PC-9 (cell line): Measurements from ENCODE around the gene GRIN2A. TPM values are rescaled to one million over a fixed set of nuclear protein-coding genes. Genes with fewer than 3 reads are reported as not detected.

Experiments used
- BruUV-seq: library from RNA; stranded (reverse); fragments of 400-500 nt; replicated peaks from 2 replicates; lab custom pipeline; 2021; lab: Mats Ljungman, UMichigan
- CTCF ChIA-PET: fragments of 300-600 bp; sonication (Branson Sonifier 250); formaldehyde crosslinking; loops from one replicate; lab custom pipeline; 2022; ENCODE audit warnings: antibody characterized with exemption; lab: Charles Lee
- POLR2A ChIA-PET: fragments of 300-600 bp; sonication (Branson Sonifier 250); formaldehyde crosslinking; loops from one replicate; lab custom pipeline; 2022; ENCODE audit warnings: antibody characterized with exemption; ENCODE audit not compliant: unreplicated experiment; lab: Charles Lee
- DNase-seq, 2 experiments: peaks; one replicate each; pipeline versions ENCODE4 v3.0.0 to v3.0.0-alpha.2; 2015 to 2022; ENCODE audit warnings: mixed read lengths in 1 of 2
- H2AFZ ChIP-seq: fragments of 200-600 bp; sonication (generic); 2 replicates; pipeline ENCODE4 v1.8.1; 2017; ENCODE audit warnings: antibody characterized with exemption
- H3F3A ChIP-seq: fragments of 200-600 bp; sonication (generic); 2 replicates; pipeline ENCODE4 v1.8.1; 2017; ENCODE audit warnings: antibody characterized with exemption, mild to moderate bottlenecking, low read depth; ENCODE audit not compliant: insufficient read depth
- H3K27ac ChIP-seq: fragments of 200-600 bp; sonication (generic); 2 replicates; pipeline ENCODE4 v1.6.1; 2016; ENCODE audit warnings: mixed run types
- H3K27me3 ChIP-seq: fragments of 200-600 bp; sonication (generic); 2 replicates; pipeline ENCODE4 v1.6.1; 2016; ENCODE audit warnings: low read depth, mixed run types; ENCODE audit not compliant: insufficient read depth
- H3K36me3 ChIP-seq: fragments of 200-600 bp; sonication (generic); 2 replicates; pipeline ENCODE4 v1.6.1; 2016; ENCODE audit warnings: low read depth, mixed run types
- H3K4me1 ChIP-seq: fragments of 200-600 bp; sonication (generic); replicated peaks from 2 replicates; pipeline ENCODE4 v1.6.1; 2016; ENCODE audit warnings: mixed run types; ENCODE audit not compliant: insufficient read depth
- H3K4me2 ChIP-seq: fragments of 200-600 bp; sonication (generic); 2 replicates; pipeline ENCODE4 v1.6.1; 2017; ENCODE audit warnings: mixed run types
- H3K4me3 ChIP-seq: fragments of 200-600 bp; sonication (generic); 2 replicates; pipeline ENCODE4 v1.6.1; 2016; ENCODE audit warnings: mixed run types
- H3K79me2 ChIP-seq: fragments of 200-600 bp; sonication (generic); 2 replicates; pipeline ENCODE4 v1.6.1; 2017; ENCODE audit warnings: low read depth, mixed run types
- H3K9me2 ChIP-seq: fragments of 200-600 bp; sonication (generic); 2 replicates; pipeline ENCODE4 v1.8.1; 2017; ENCODE audit warnings: mild to moderate bottlenecking; ENCODE audit not compliant: insufficient read depth
- H3K9me3 ChIP-seq: fragments of 200-600 bp; sonication (generic); 2 replicates; pipeline ENCODE4 v1.8.1; 2016; ENCODE audit warnings: low read depth; ENCODE audit not compliant: insufficient read depth
- H4K20me1 ChIP-seq: fragments of 200-600 bp; sonication (generic); 2 replicates; pipeline ENCODE4 v1.8.1; 2017; ENCODE audit not compliant: insufficient read depth
- CTCF ChIP-seq: fragments of 200-600 bp; sonication (generic); conservative IDR thresholded peaks from 2 replicates; pipeline ENCODE4 v1.6.1; 2017; ENCODE audit warnings: mixed run types, antibody characterized with exemption, mild to moderate bottlenecking, moderate library complexity
- EZH2 ChIP-seq: fragments of 200-600 bp; sonication (generic); IDR thresholded peaks from 2 replicates; pipeline ENCODE4 v1.8.0; 2017; ENCODE audit warnings: antibody characterized with exemption, low read depth
- intact Hi-C: fragments of 100-400 bp; cut with micrococcal nuclease; formaldehyde crosslinking; loops from one replicate; pipeline ENCODE4 v1.10.0; 2022; ENCODE audit not compliant: unreplicated experiment
- total RNA-seq: library from RNA; stranded (reverse); gene quantifications from 2 replicates; pipeline ENCODE4 v1.2.3, GENCODE V29; 2021

GRIN2A gene
- total RNA-seq, 1 experiment from 2014 or later: not detected

- Histone ChIP-seq H3K36me3 (no peaks in the 10 kb centered on the region), H3K4me2 (no peak overlapping the region), H2AFZ (no peak overlapping the region), H3K79me2 (no peaks in the 10 kb centered on the region), H3K27ac (no peak overlapping the region), H3K9me2 (no peaks in the 10 kb centered on the region), H3K9me3 (no peaks in the 10 kb centered on the region), H3K4me3 (no peak overlapping the region), H3K4me1 (no peaks in the 10 kb centered on the region), H4K20me1 (no peaks in the 10 kb centered on the region), H3F3A (no peaks in the 10 kb centered on the region), H3K27me3 (peaks cover 16% of the 10 kb centered on the region)
- DNase-seq: no peak
- ChIA-PET CTCF (no interaction called here), POLR2A (no interaction called here)
- no TSS peak for BruUV-seq
- intact Hi-C loops: no loop called here
- TF ChIP-seq EZH2: no peak
- TF ChIP-seq CTCF: no peak
Observed at GRCh38 chr16:9943121-9943520, 239.1 kb downstream of the GRIN2A start.

GRCh38 chr16:9941245-9941644, 241.0 kb downstream of the GRIN2A start:
- no peaks in the 10 kb centered on the region for H3K9me3 ChIP-seq

GRCh38 chr16:9934723-9935508, 247.3 kb downstream of the GRIN2A start:
- Histone ChIP-seq H3K9me2 (no peaks in the 10 kb centered on the region), H3K36me3 (no peaks in the 10 kb centered on the region), H2AFZ (no peak overlapping the region), H3K4me2 (no peak overlapping the region), H3F3A (no peaks in the 10 kb centered on the region), H3K27me3 (peaks cover 42% of the 10 kb centered on the region), H3K27ac (no peak overlapping the region), H3K79me2 (no peaks in the 10 kb centered on the region), H4K20me1 (no peaks in the 10 kb centered on the region), H3K4me3 (no peak overlapping the region), H3K9me3 (no peaks in the 10 kb centered on the region), H3K4me1 (no peaks in the 10 kb centered on the region)
- BruUV-seq: no TSS peak
- TF ChIP-seq CTCF (no peak), EZH2 (no peak)
- DNase-seq: no peak
- intact Hi-C loops: no loop called here
- ChIA-PET CTCF (no interaction called here), POLR2A (no interaction called here)

More at GRCh38 chr16:9941245-9941644, 241.0 kb downstream of the GRIN2A start:
- DNase-seq: no peak
- intact Hi-C loops: no loop called here
- H2AFZ ChIP-seq: no peak overlapping the region
- peaks cover 29% of the 10 kb centered on the region for H3K27me3 ChIP-seq
- H3K27ac ChIP-seq: no peak overlapping the region
- TF ChIP-seq EZH2 (no peak), CTCF (no peak)
- no peak overlapping the region for H3K4me3 ChIP-seq
- H3K9me2 ChIP-seq: no peaks in the 10 kb centered on the region
- H3K4me2 ChIP-seq: no peak overlapping the region
- POLR2A ChIA-PET: no interaction called here
- H3K79me2 ChIP-seq: no peaks in the 10 kb centered on the region
- CTCF ChIA-PET: no interaction called here
- no peaks in the 10 kb centered on the region for H3K36me3 ChIP-seq
- H4K20me1 ChIP-seq: no peaks in the 10 kb centered on the region
- H3K4me1 ChIP-seq: no peaks in the 10 kb centered on the region
- H3F3A ChIP-seq: no peaks in the 10 kb centered on the region
- no TSS peak for BruUV-seq
